OCI-LY1 (cell line): ENCODE measurements around the gene TMEFF2.
A peak's percentile ranks its signal among the peaks of the same experiment; 100 is the strongest.

ENCODE experiments used
- H2AFZ ChIP-seq: fragments of 200-600 bp; sonication (generic), shearing (Covaris generic); 2 replicates; pipeline ENCODE4 v1.6.0; 2014; ENCODE audit warnings: antibody characterized with exemption, mild to moderate bottlenecking, low read length
- H3F3A ChIP-seq: fragments of 200-600 bp; sonication (generic), shearing (Covaris generic); 2 replicates; pipeline ENCODE4 v1.6.0; 2014; ENCODE audit warnings: mild to moderate bottlenecking, antibody characterized with exemption, low read length, moderate library complexity; ENCODE audit not compliant: insufficient read depth
- H3K27ac ChIP-seq: fragments of 200-600 bp; sonication (generic); 2 replicates; pipeline ENCODE4 v1.5.1; 2014; ENCODE audit warnings: low read length, mixed run types, mild to moderate bottlenecking, low read depth; ENCODE audit not compliant: poor library complexity, severe bottlenecking
- H3K27me3 ChIP-seq: fragments of 200-600 bp; sonication (generic); 2 replicates; pipeline ENCODE4 v1.6.0; 2014; ENCODE audit warnings: antibody characterized with exemption, mild to moderate bottlenecking, low read length, moderate library complexity; ENCODE audit not compliant: insufficient read depth
- H3K36me3 ChIP-seq: fragments of 200-600 bp; sonication (generic); 2 replicates; pipeline ENCODE4 v1.6.1; 2014; ENCODE audit warnings: mild to moderate bottlenecking, antibody characterized with exemption, low read length, moderate library complexity, mixed read lengths; ENCODE audit not compliant: insufficient read depth
- H3K4me1 ChIP-seq: fragments of 200-600 bp; sonication (generic); 2 replicates; pipeline ENCODE4 v1.5.1; 2014; ENCODE audit warnings: mild to moderate bottlenecking, low read length, moderate library complexity; ENCODE audit not compliant: insufficient read depth, severe bottlenecking
- H3K4me2 ChIP-seq: fragments of 200-600 bp; sonication (generic), shearing (Covaris generic); 2 replicates; pipeline ENCODE4 v1.6.1; 2014; ENCODE audit warnings: low read length
- H3K4me3 ChIP-seq: fragments of 200-600 bp; sonication (generic); 2 replicates; pipeline ENCODE4 v1.5.1; 2014; ENCODE audit warnings: low read length, low read depth, mild to moderate bottlenecking, mixed read lengths; ENCODE audit not compliant: poor library complexity, severe bottlenecking
- H3K79me2 ChIP-seq: fragments of 200-600 bp; shearing (Covaris generic); 2 replicates; pipeline ENCODE4 v1.6.1; 2016; ENCODE audit warnings: mixed run types, low read length, mixed read lengths; ENCODE audit not compliant: insufficient read depth
- H3K9ac ChIP-seq: fragments of 200-600 bp; sonication (generic), shearing (Covaris generic); 2 replicates; pipeline ENCODE4 v1.6.1; 2014; ENCODE audit warnings: mild to moderate bottlenecking, low read length, mixed read lengths
- H3K9me2 ChIP-seq: fragments of 200-600 bp; sonication (generic), shearing (Covaris generic); 2 replicates; pipeline ENCODE4 v1.6.1; 2014; ENCODE audit warnings: low read depth, mild to moderate bottlenecking, low read length, mixed read lengths
- H3K9me3 ChIP-seq: fragments of 200-600 bp; shearing (Covaris generic); 2 replicates; pipeline ENCODE4 v1.6.1; 2014; ENCODE audit warnings: low read length, mixed read lengths
- H4K20me1 ChIP-seq: fragments of 200-600 bp; sonication (generic), shearing (Covaris generic); 2 replicates; pipeline ENCODE4 v1.6.0; 2016; ENCODE audit warnings: mild to moderate bottlenecking, low read length; ENCODE audit not compliant: insufficient read depth
- CTCF ChIP-seq: fragments of 200-600 bp; sonication (generic), shearing (Covaris generic); IDR thresholded peaks from 2 replicates; pipeline ENCODE4 v1.5.1; 2017; ENCODE audit warnings: mild to moderate bottlenecking, antibody characterized with exemption, low read length, moderate library complexity, mixed read lengths
- EZH2 ChIP-seq: fragments of 200-600 bp; sonication (generic), shearing (Covaris generic); IDR thresholded peaks from 2 replicates; pipeline ENCODE4 v1.8.0; 2017; ENCODE audit warnings: borderline replicate concordance, mixed run types, mild to moderate bottlenecking, antibody characterized with exemption, low read length, moderate library complexity, mixed read lengths

TMEFF2 gene

GRCh38 chr2:192162392-192163042, 32.2 kb downstream of the TMEFF2 start:
- Histone ChIP-seq H3K4me3 (no peak overlapping the region), H3K9me2 (no peaks in the 10 kb centered on the region), H3K9me3 (no peaks in the 10 kb centered on the region), H4K20me1 (no peaks in the 10 kb centered on the region), H3F3A (no peaks in the 10 kb centered on the region), H3K4me2 (no peak overlapping the region), H3K79me2 (no peaks in the 10 kb centered on the region), H2AFZ (no peak overlapping the region), H3K9ac (no peak overlapping the region), H3K36me3 (no peaks in the 10 kb centered on the region), H3K27me3 (no peaks in the 10 kb centered on the region), H3K4me1 (no peaks in the 10 kb centered on the region), H3K27ac (no peak overlapping the region)
- TF ChIP-seq EZH2 (no peak), CTCF (peak; percentile 92)

- no peaks in the 10 kb centered on the region for H3K36me3 ChIP-seq
- H3K9me3 ChIP-seq = no peaks in the 10 kb centered on the region
- no peaks in the 10 kb centered on the region for H3K4me1 ChIP-seq
- no peak overlapping the region for H3K4me2 ChIP-seq
- no peaks in the 10 kb centered on the region for H3K9me2 ChIP-seq
- H3F3A ChIP-seq = no peaks in the 10 kb centered on the region
- TF ChIP-seq CTCF (no peak), EZH2 (no peak)
- no peak overlapping the region for H3K4me3 ChIP-seq
- no peaks in the 10 kb centered on the region for H4K20me1 ChIP-seq
- no peak overlapping the region for H2AFZ ChIP-seq
- H3K9ac ChIP-seq = no peak overlapping the region
- H3K79me2 ChIP-seq = no peaks in the 10 kb centered on the region
- no peak overlapping the region for H3K27ac ChIP-seq
- no peaks in the 10 kb centered on the region for H3K27me3 ChIP-seq
Observed at GRCh38 chr2:192161656-192162290, 33.0 kb downstream of the TMEFF2 start.

DNA sequence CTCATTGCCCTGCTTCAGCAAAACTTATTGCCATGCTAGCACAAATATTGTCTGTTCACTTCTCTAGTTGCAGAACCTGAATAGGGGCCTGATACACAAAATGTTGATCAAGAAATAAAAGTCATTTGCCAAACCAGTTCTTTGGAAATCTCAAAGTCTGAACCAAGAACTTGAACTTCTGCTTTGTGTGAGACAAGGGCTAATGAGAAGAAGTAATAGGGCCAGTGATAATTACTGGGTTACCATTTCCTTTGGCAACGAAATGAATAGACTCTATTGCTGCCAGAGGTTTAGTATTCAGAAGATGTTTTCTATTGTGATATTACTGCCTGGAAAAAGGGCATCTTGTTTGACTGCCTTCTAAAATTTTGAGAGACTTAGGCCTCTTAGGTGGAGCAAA, 35.0 kb downstream of the TMEFF2 start:
- H3K9me2 ChIP-seq = no peaks in the 10 kb centered on the region
- H3K36me3 ChIP-seq = no peaks in the 10 kb centered on the region
- H3K27ac ChIP-seq = no peak overlapping the region
- H3K27me3 ChIP-seq = no peaks in the 10 kb centered on the region
- H4K20me1 ChIP-seq = no peaks in the 10 kb centered on the region
- H3K4me1 ChIP-seq = no peaks in the 10 kb centered on the region
- no peak overlapping the region for H2AFZ ChIP-seq
- H3K9ac ChIP-seq = no peak overlapping the region
- no peaks in the 10 kb centered on the region for H3F3A ChIP-seq
- H3K4me2 ChIP-seq = no peak overlapping the region
- no peaks in the 10 kb centered on the region for H3K9me3 ChIP-seq
- no peak overlapping the region for H3K4me3 ChIP-seq
- TF ChIP-seq EZH2 = no peak
- no peak for TF ChIP-seq CTCF
- H3K79me2 ChIP-seq = no peaks in the 10 kb centered on the region
